H1 (cell line): ENCODE measurements around the gene OPA3. TPM values are rescaled to one million over a fixed set of nuclear protein-coding genes. Genes with fewer than 3 reads are reported as not detected.

Source experiments
- CTCF ChIA-PET: fragments of 300-600 bp; sonication (Branson Sonifier 250); formaldehyde crosslinking; loops from one replicate; lab custom pipeline; 2021; ENCODE audit not compliant: partially characterized antibody; lab: Charles Lee
- POLR2A ChIA-PET: fragments of 300-600 bp; sonication (Branson Sonifier 250); formaldehyde crosslinking; loops from one replicate; lab custom pipeline; 2021; ENCODE audit warnings: inconsistent platforms; ENCODE audit not compliant: partially characterized antibody; lab: Charles Lee
- DNase-seq, 2 experiments: peaks; one replicate each; pipeline versions ENCODE4 v3.0.0 to v3.0.0-alpha.2; 2010 to 2022; ENCODE audit warnings: low spot score in 2 of 2, low read depth in 1 of 2, mixed read lengths in 1 of 2
- FAIRE-seq: peaks from 2 replicates; lab custom pipeline; 2011; peaks lifted over from hg19 to GRCh38; lab: Jason Lieb, UNC
- H2AFZ ChIP-seq: 2 replicates; pipeline ENCODE4 v1.8.1; 2012; ENCODE audit warnings: low read length, inconsistent platforms
- H2AK5ac ChIP-seq: 2 replicates; pipeline ENCODE4 v1.6.1; 2013; ENCODE audit warnings: low read depth, low read length
- H2BK120ac ChIP-seq: replicated peaks from 2 replicates; pipeline ENCODE3; 2013; ENCODE audit warnings: low read depth, low read length, inconsistent platforms
- H2BK12ac ChIP-seq: 2 replicates; pipeline ENCODE4 v1.6.1; 2013; ENCODE audit warnings: low read depth, low read length
- H2BK15ac ChIP-seq: 2 replicates; pipeline ENCODE4 v1.6.1; 2013; ENCODE audit warnings: low read length
- H2BK20ac ChIP-seq: 2 replicates; pipeline ENCODE4 v1.6.1; 2013; ENCODE audit warnings: low read length
- H2BK5ac ChIP-seq: 2 replicates; pipeline ENCODE4 v1.6.1; 2013; ENCODE audit warnings: low read depth, low read length
- H3K14ac ChIP-seq: 2 replicates; pipeline ENCODE4 v1.6.1; 2013; ENCODE audit warnings: inconsistent platforms; ENCODE audit not compliant: insufficient read length
- H3K18ac ChIP-seq: 2 replicates; pipeline ENCODE4 v1.6.1; 2013; ENCODE audit warnings: low read length; ENCODE audit errors: extremely low read depth
- H3K23ac ChIP-seq: 2 replicates; pipeline ENCODE4 v1.6.1; 2013; ENCODE audit warnings: inconsistent platforms; ENCODE audit not compliant: insufficient read length
- H3K23me2 ChIP-seq: 2 replicates; pipeline ENCODE4 v1.6.1; 2013; ENCODE audit warnings: low read depth, low read length
- H3K27ac ChIP-seq: 2 replicates; pipeline ENCODE4 v1.6.1; 2011; ENCODE audit warnings: low read depth, low read length, inconsistent platforms
- H3K27me3 ChIP-seq, 4 experiments: replicated peaks in 1 of 4; 1 replicate in 1 of 4; 2 replicates in 3 of 4; pipeline versions ENCODE4 v1.6.1 to v1.8.1; 2011 to 2013; ENCODE audit warnings: low read length in 3 of 4, mild to moderate bottlenecking in 3 of 4, inconsistent platforms in 2 of 4, mixed read lengths in 2 of 4, moderate library complexity in 1 of 4; ENCODE audit not compliant: control insufficient read depth in 3 of 4, insufficient read depth in 3 of 4; ENCODE audit errors: extremely low read depth in 1 of 4
- H3K36me3 ChIP-seq, 4 experiments: 2 replicates each; pipeline versions ENCODE4 v1.6.1 to v1.8.1; 2011 to 2013; ENCODE audit warnings: mild to moderate bottlenecking in 4 of 4, low read length in 3 of 4, moderate library complexity in 2 of 4, control low read depth in 1 of 4, inconsistent platforms in 1 of 4; ENCODE audit not compliant: insufficient read depth in 4 of 4, control insufficient read depth in 2 of 4
- H3K4ac ChIP-seq: replicated peaks from 2 replicates; pipeline ENCODE3; 2013; ENCODE audit warnings: low read length, low read depth, mixed read lengths, inconsistent platforms; ENCODE audit not compliant: insufficient read length
- H3K4me1 ChIP-seq, 4 experiments: replicated peaks in 1 of 4; 1 replicate in 1 of 4; 2 replicates in 3 of 4; pipeline versions ENCODE4 v1.6.1 to v1.8.1; 2011 to 2013; ENCODE audit warnings: low read length in 3 of 4, inconsistent platforms in 2 of 4, mixed read lengths in 1 of 4; ENCODE audit not compliant: insufficient read depth in 4 of 4, control insufficient read depth in 3 of 4
- H3K4me2 ChIP-seq, 2 experiments: 2 replicates each; pipeline versions ENCODE4 v1.6.1 to v1.8.1; 2011 to 2013; ENCODE audit warnings: low read depth in 2 of 2, low read length in 2 of 2, control low read depth in 1 of 2, inconsistent platforms in 1 of 2, mild to moderate bottlenecking in 1 of 2; ENCODE audit not compliant: insufficient read depth in 1 of 2
- H3K4me3 ChIP-seq, 4 experiments: fragments of 200-600, 300-600 bp in 1 of 4; sonication (generic), shearing (Covaris generic), sonication (Bioruptor Twin) in 1 of 4; 2 replicates each; pipeline versions ENCODE4 v1.5.1 to v1.8.1; 2011 to 2016; ENCODE audit warnings: low read length in 4 of 4, low read depth in 3 of 4, control low read depth in 2 of 4, inconsistent platforms in 2 of 4, mild to moderate bottlenecking in 2 of 4, mixed read lengths in 1 of 4, moderate library complexity in 1 of 4; ENCODE audit not compliant: insufficient read depth in 2 of 4; ENCODE audit errors: extremely low read depth in 1 of 4
- H3K56ac ChIP-seq: replicated peaks from 2 replicates; pipeline ENCODE3; 2013; ENCODE audit warnings: low read depth, mild to moderate bottlenecking, mixed read lengths, low read length, inconsistent platforms; ENCODE audit not compliant: insufficient read length
- H3K79me1 ChIP-seq: 2 replicates; pipeline ENCODE4 v1.6.1; 2013; ENCODE audit warnings: low read depth, low read length, control low read depth
- H3K79me2 ChIP-seq, 2 experiments: 2 replicates each; pipeline versions ENCODE4 v1.6.1 to v1.8.1; 2012 to 2013; ENCODE audit warnings: low read length in 2 of 2, mild to moderate bottlenecking in 2 of 2, inconsistent platforms in 1 of 2; ENCODE audit not compliant: insufficient read depth in 2 of 2, control insufficient read depth in 1 of 2
- H3K9ac ChIP-seq, 4 experiments: replicated peaks in 1 of 4; 1 replicate in 1 of 4; 2 replicates in 3 of 4; pipeline versions ENCODE4 v1.6.1 to v1.8.1; 2011 to 2013; ENCODE audit warnings: low read depth in 3 of 4, low read length in 3 of 4, control low read depth in 2 of 4, mild to moderate bottlenecking in 2 of 4, moderate library complexity in 2 of 4, inconsistent platforms in 1 of 4; ENCODE audit errors: extremely low read depth in 1 of 4
- H3K9me3 ChIP-seq, 2 experiments: 2 replicates each; pipeline versions ENCODE4 v1.6.1 to v1.8.1; 2012 to 2013; ENCODE audit warnings: mild to moderate bottlenecking in 2 of 2, moderate library complexity in 2 of 2, control low read depth in 1 of 2, inconsistent platforms in 1 of 2, low read depth in 1 of 2, low read length in 1 of 2, mixed read lengths in 1 of 2; ENCODE audit not compliant: insufficient read depth in 2 of 2
- H4K20me1 ChIP-seq, 2 experiments: replicated peaks in 1 of 2; 2 replicates each; pipeline versions ENCODE3 to v1.8.1; 2011 to 2013; ENCODE audit warnings: inconsistent platforms in 2 of 2, low read length in 2 of 2, mild to moderate bottlenecking in 1 of 2; ENCODE audit not compliant: insufficient read depth in 2 of 2, control insufficient read depth in 1 of 2
- H4K5ac ChIP-seq: 2 replicates; pipeline ENCODE4 v1.6.1; 2013; ENCODE audit warnings: low read length, low read depth, mixed read lengths, inconsistent platforms; ENCODE audit not compliant: insufficient read length
- H4K8ac ChIP-seq: 2 replicates; pipeline ENCODE4 v1.8.0; 2013; ENCODE audit warnings: mild to moderate bottlenecking, moderate library complexity, low read length, inconsistent platforms; ENCODE audit not compliant: insufficient read depth; ENCODE audit errors: extremely low read depth
- H4K91ac ChIP-seq: replicated peaks from 2 replicates; pipeline ENCODE3; 2013; ENCODE audit warnings: low read length, mixed read lengths, inconsistent platforms; ENCODE audit not compliant: insufficient read length
- ATF3 ChIP-seq: IDR thresholded peaks from 2 replicates; pipeline ENCODE4 v1.6.1; 2011; ENCODE audit warnings: low read depth, mild to moderate bottlenecking, low read length; ENCODE audit not compliant: insufficient read depth
- CTBP2 ChIP-seq: IDR thresholded peaks from 2 replicates; pipeline ENCODE4 v1.7.0; 2011; ENCODE audit warnings: borderline replicate concordance, mild to moderate bottlenecking, moderate library complexity, mixed read lengths, low read length; ENCODE audit not compliant: insufficient read depth, insufficient read length
- KDM4A ChIP-seq: IDR thresholded peaks from one replicate; pipeline ENCODE4 v1.7.1; 2012; ENCODE audit warnings: low read depth, mild to moderate bottlenecking, moderate library complexity, low read length, inconsistent platforms; ENCODE audit not compliant: severe bottlenecking
- POU5F1 ChIP-seq: IDR thresholded peaks from 2 replicates; pipeline ENCODE4 v1.6.1; 2011; ENCODE audit warnings: low read depth, mild to moderate bottlenecking, low read length, moderate library complexity
- RBBP5 ChIP-seq: IDR thresholded peaks from 2 replicates; pipeline ENCODE4 v1.7.1; 2012; ENCODE audit warnings: low read depth, mild to moderate bottlenecking, inconsistent platforms, low read length, moderate library complexity, borderline replicate concordance
- RNF2 ChIP-seq: fragments of 200-900, 300-1000 bp; sonication (generic); IDR thresholded peaks from 2 replicates; pipeline ENCODE4 v1.7.1; 2016; ENCODE audit warnings: borderline replicate concordance, low read depth, mild to moderate bottlenecking, antibody characterized with exemption, low read length; ENCODE audit not compliant: poor library complexity, severe bottlenecking; ENCODE audit errors: missing control alignments
- TBP ChIP-seq: IDR thresholded peaks from 2 replicates; pipeline ENCODE4 v1.6.1; 2011; ENCODE audit warnings: low read depth, low read length, improper control_type of control experiment
- USF2 ChIP-seq: IDR thresholded peaks from 2 replicates; pipeline ENCODE4 v1.6.1; 2011; ENCODE audit warnings: low read length, improper control_type of control experiment
- WGBS, 2 experiments: shearing (Covaris generic) in 1 of 2; methylation state at CpG; one replicate each; pipeline versions ENCODE4 v1.1.6 to v1.1.7; 2013 to 2015; ENCODE audit warnings: low lambda C conversion rate in 2 of 2, mixed read lengths in 2 of 2, inconsistent platforms in 1 of 2, low coverage in 1 of 2, missing lambda C conversion rate in 1 of 2; ENCODE audit not compliant: insufficient replicate concordance in 2 of 2, insufficient coverage in 1 of 2, insufficient read length in 1 of 2; ENCODE audit errors: extremely low coverage in 1 of 2, missing lambda C conversion rate in 1 of 2; 5-methylcytosine and 5-hydroxymethylcytosine counted together
- polyA plus RNA-seq, 7 experiments: library from polyadenylated mRNA; depleted of rRNA in 3 of 7; stranded (reverse) in 5 of 7; unstranded in 2 of 7; fragments of >200 nt in 5 of 7; fragments of 200-250 nt in 2 of 7; gene quantifications; 1 replicate in 5 of 7; 2 replicates in 1 of 7; 4 replicates in 1 of 7; pipeline versions ENCODE4 v1.2.1 to v1.2.3, GENCODE V29; 2011 to 2013; ENCODE audit warnings: missing spikeins in 2 of 7, mixed read lengths in 2 of 7
- total RNA-seq: library from RNA; stranded (reverse); fragmentation: NEBNext Ultra II Directional; extraction: Animal tissue kit (Norgen Biotek cat#: 25700); gene quantifications from 2 replicates; pipeline ENCODE4 v1.2.1, GENCODE V29; 2021

The OPA3 gene
- total and polyA plus RNA-seq, 2 of the 8 experiments (the other 6 are each of a cell fraction or from before 2014, with no cell fraction given) = 12.5 to 14.5 TPM

GRCh38 chr19:45501730-45502014, 82.9 kb downstream of the OPA3 start:
- no peak for FAIRE-seq
- POLR2A ChIA-PET = interaction anchor here (0.8 to 1.4 kb wide), 3 partner anchors 19 to 62 kb away, joined by 3 to 4 read pairs (median 4); no protein-coding TSS in a partner anchor
- TF ChIP-seq TBP (no peak), RBBP5 (no peak), KDM4A (no peak), CTBP2 (no peak), POU5F1 (no peak), ATF3 (0 out of 2 replicates have a peak, but pooled peaks have one; percentile 41), USF2 (peak; percentile 84), RNF2 (no peak)

More at GRCh38 chr19:45501730-45502014, 82.9 kb downstream of the OPA3 start:
- H3K56ac ChIP-seq = no peak overlapping the region
- H3K79me1 ChIP-seq = no peaks in the 10 kb centered on the region
- no peak for DNase-seq
- H4K20me1 ChIP-seq = peaks cover 0 to 2% of the 10 kb centered on the region in 2 experiments
- H2BK15ac ChIP-seq = 0 out of 2 replicates have a peak overlapping the region, but pooled peaks have one; percentile 81
- H3K9me3 ChIP-seq = no peaks in the 10 kb centered on the region
- 0 out of 8 replicates have a peak overlapping the region, but pooled peaks of 1 of the 4 experiments have one; percentile 5 for H3K4me3 ChIP-seq
- no peak overlapping the region for H3K4ac ChIP-seq
- no peak overlapping the region for H4K8ac ChIP-seq
- CTCF ChIA-PET = interaction anchor here (0.8 to 1.4 kb wide), 7 partner anchors 9 to 69 kb away, joined by 3 to 8 read pairs (median 4); no protein-coding TSS in a partner anchor
- H4K91ac ChIP-seq = no peak overlapping the region
- H3K36me3 ChIP-seq = no peaks in the 10 kb centered on the region
- H2BK12ac ChIP-seq = no peak overlapping the region; the same call in 1 of the 2 replicates
- H3K27me3 ChIP-seq = peaks cover 0 to 7% (median 3%) of the 10 kb centered on the region in 4 experiments; a peak in 3 of 7 replicates
- 63% methylated on average over 2 of the region's 2 CpGs; no CpG with 5 or more reads in 1 of the 2 experiments for WGBS, 2 experiments
- H2AFZ ChIP-seq = no peak overlapping the region
- no peaks in the 10 kb centered on the region for H3K79me2 ChIP-seq
- peak overlapping the region; percentile 36 to 59; a peak in 3 of 4 replicates for H3K4me2 ChIP-seq
- H2BK5ac ChIP-seq = 0 out of 2 replicates have a peak overlapping the region, but pooled peaks have one; percentile 39
- no peak overlapping the region for H3K23ac ChIP-seq
- peaks cover 13 to 21% (median 17%) of the 10 kb centered on the region in 4 experiments for H3K4me1 ChIP-seq
- H2AK5ac ChIP-seq = peak overlapping the region; percentile 5; the same call in 1 of the 2 replicates
- no peak overlapping the region for H3K14ac ChIP-seq
- H2BK120ac ChIP-seq = no peak overlapping the region
- no peak overlapping the region; the same call in 1 of the 2 replicates for H3K18ac ChIP-seq
- peaks cover 19% of the 10 kb centered on the region; the same call in 1 of the 2 replicates for H3K23me2 ChIP-seq
- no peak overlapping the region for H3K27ac ChIP-seq
- no peak overlapping the region; a peak in 1 of 7 replicates for H3K9ac ChIP-seq
- no peak overlapping the region for H4K5ac ChIP-seq
- H2BK20ac ChIP-seq = no peak overlapping the region
